PC-9 (cell line): Measurements from ENCODE around the gene DACT3.

ENCODE experiments used
- EZH2 ChIP-seq: fragments of 200-600 bp; sonication (generic); IDR thresholded peaks from 2 replicates; pipeline ENCODE4 v1.8.0; 2017; ENCODE audit warnings: antibody characterized with exemption, low read depth
- TF ChIP-seq, protein P1 (sequence below): fragments of 200-600 bp; sonication (generic); conservative IDR thresholded peaks from 2 replicates; pipeline ENCODE4 v1.6.1; 2017; ENCODE audit warnings: mixed run types, antibody characterized with exemption, mild to moderate bottlenecking, moderate library complexity

DNA sequence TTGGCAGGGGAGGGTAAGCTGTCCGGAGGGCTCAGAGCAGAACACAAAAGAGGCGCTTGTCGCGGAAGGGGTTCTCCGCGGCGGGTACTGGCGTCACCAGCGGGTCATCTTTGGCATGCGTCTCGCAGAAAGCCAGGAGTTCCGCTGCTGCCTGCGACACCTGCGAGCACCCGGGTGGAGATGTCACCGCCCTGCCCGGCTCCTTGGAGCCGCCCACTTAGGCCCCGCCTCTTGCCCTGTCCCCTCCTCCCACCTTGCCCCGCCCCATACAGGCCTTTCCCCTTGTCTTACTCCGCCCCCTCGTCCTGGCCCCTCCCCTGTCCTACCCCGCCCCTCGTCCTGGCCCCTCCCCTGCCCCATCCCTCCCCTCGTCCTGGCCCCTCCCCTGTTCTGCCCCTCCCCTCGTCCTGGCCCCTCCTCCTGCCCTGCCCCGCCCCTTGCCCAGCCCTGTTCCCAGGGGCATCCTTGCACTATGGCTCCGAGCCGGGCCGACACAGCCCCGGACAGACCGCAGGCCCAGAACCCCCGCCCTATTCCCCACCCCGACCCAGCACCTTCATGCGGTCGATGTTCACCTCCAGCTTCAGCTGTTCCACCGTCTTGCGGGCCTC lies 26.8 kb downstream of the DACT3 start:
- TF ChIP-seq, protein P1, sequence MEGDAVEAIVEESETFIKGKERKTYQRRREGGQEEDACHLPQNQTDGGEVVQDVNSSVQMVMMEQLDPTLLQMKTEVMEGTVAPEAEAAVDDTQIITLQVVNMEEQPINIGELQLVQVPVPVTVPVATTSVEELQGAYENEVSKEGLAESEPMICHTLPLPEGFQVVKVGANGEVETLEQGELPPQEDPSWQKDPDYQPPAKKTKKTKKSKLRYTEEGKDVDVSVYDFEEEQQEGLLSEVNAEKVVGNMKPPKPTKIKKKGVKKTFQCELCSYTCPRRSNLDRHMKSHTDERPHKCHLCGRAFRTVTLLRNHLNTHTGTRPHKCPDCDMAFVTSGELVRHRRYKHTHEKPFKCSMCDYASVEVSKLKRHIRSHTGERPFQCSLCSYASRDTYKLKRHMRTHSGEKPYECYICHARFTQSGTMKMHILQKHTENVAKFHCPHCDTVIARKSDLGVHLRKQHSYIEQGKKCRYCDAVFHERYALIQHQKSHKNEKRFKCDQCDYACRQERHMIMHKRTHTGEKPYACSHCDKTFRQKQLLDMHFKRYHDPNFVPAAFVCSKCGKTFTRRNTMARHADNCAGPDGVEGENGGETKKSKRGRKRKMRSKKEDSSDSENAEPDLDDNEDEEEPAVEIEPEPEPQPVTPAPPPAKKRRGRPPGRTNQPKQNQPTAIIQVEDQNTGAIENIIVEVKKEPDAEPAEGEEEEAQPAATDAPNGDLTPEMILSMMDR = no peak
- TF ChIP-seq EZH2 = no peak
